ENCODE results near the gene UPP2.

UPP2 gene

DNA sequence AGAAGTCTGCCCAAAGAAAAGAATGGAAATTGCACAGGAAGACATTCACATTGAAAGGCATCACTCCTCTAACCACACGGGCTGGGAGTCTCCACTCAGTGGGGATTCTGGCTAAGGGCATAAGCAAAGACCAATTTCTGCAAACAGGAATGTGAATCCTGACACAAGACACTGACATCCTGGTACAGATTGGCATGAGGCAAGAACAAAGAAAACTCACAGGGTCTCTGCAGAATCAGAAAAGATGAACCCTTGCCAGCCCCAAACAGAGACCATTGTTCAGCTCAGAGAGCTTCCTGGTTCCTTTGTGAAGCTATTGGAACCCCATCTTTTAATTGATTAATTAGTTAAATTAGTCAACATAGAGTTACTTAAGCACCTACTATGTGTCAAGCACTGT is 82.3 kb downstream of the UPP2 start:
- TF ChIP-seq, protein P1, sequence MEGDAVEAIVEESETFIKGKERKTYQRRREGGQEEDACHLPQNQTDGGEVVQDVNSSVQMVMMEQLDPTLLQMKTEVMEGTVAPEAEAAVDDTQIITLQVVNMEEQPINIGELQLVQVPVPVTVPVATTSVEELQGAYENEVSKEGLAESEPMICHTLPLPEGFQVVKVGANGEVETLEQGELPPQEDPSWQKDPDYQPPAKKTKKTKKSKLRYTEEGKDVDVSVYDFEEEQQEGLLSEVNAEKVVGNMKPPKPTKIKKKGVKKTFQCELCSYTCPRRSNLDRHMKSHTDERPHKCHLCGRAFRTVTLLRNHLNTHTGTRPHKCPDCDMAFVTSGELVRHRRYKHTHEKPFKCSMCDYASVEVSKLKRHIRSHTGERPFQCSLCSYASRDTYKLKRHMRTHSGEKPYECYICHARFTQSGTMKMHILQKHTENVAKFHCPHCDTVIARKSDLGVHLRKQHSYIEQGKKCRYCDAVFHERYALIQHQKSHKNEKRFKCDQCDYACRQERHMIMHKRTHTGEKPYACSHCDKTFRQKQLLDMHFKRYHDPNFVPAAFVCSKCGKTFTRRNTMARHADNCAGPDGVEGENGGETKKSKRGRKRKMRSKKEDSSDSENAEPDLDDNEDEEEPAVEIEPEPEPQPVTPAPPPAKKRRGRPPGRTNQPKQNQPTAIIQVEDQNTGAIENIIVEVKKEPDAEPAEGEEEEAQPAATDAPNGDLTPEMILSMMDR (IDR thresholded peaks at IDR 0.05; ENCODE audit: low read depth, low read length): no peak
- Histone ChIP-seq H3K4me3 (ENCODE audit: low read depth, low read length) (no peak overlapping the region), H3K36me3 (no peaks in the 10 kb centered on the region), H3K9me3 (ENCODE audit: severe bottlenecking) (no peaks in the 10 kb centered on the region), H3K27ac (no peak overlapping the region), H3K27me3 (ENCODE audit: insufficient read depth, low read depth, severe bottlenecking) (no peaks in the 10 kb centered on the region)
- DNase-seq: no peak

DNA sequence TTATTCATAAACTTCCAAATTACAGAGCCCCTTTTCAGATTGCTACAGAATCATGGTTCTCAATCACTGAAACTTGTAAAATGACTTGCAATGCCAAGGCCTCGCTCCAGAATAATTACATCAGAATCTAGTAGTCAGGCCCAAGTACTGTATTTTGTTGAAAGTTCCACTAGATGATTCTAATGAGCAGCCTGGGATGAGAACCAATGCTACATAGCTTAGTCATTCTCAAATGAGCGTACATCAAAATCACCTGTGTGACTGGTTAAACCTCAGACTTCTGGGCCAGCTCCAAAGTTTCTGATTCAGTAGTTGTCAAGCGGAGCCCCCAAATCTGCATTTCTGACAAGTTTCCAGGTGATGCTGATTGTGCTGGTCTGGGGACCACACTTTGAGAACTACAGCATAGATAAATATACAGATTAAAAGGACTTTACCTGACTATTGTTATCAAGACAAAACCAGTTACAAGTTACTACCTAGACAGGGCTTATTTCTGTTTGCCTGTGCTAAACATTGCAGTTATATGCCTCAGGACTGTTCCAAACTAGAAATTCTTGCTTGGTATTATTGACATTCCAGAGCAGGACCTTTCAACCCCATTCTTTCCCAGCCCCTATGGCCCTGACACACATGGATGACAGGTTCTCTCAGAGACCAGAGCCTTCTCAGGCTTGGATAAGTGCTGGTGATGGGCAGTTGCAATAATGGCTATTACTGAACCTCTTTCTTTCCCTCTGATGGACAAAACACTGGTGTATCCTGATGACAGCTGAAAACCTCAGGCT is 83.1 kb downstream of the UPP2 start:
- Histone ChIP-seq H3K4me3 (ENCODE audit: low read depth, low read length) (no peak overlapping the region), H3K27me3 (ENCODE audit: insufficient read depth, low read depth, severe bottlenecking) (no peaks in the 10 kb centered on the region), H3K27ac (no peak overlapping the region), H3K9me3 (ENCODE audit: severe bottlenecking) (no peaks in the 10 kb centered on the region), H3K36me3 (no peaks in the 10 kb centered on the region)
- DNase-seq: no peak
- TF ChIP-seq, protein P1 (IDR thresholded peaks at IDR 0.05; ENCODE audit: low read depth, low read length): no peak

Measured in WERI-Rb-1 (cell line).